Measurements from ENCODE around the gene TAS2R38.

- TF ChIP-seq CTCF (IDR thresholded peaks at IDR 0.05) (no peak), POLR2AphosphoS5 (IDR thresholded peaks at IDR 0.05) (no peak)
These were observed 1.3 kb upstream of the TAS2R38 start for GRCh38 chr7:141974831-141975230.
